GM12801 (cell line): ENCODE measurements around the gene GLDC.

ENCODE experiments used
- TF ChIP-seq, protein P1 (sequence below): IDR thresholded peaks from one replicate; pipeline ENCODE4 v1.5.1; 2011; ENCODE audit warnings: control low read depth; ENCODE audit not compliant: insufficient read length; ENCODE audit errors: extremely low read depth

Gene GLDC

DNA sequence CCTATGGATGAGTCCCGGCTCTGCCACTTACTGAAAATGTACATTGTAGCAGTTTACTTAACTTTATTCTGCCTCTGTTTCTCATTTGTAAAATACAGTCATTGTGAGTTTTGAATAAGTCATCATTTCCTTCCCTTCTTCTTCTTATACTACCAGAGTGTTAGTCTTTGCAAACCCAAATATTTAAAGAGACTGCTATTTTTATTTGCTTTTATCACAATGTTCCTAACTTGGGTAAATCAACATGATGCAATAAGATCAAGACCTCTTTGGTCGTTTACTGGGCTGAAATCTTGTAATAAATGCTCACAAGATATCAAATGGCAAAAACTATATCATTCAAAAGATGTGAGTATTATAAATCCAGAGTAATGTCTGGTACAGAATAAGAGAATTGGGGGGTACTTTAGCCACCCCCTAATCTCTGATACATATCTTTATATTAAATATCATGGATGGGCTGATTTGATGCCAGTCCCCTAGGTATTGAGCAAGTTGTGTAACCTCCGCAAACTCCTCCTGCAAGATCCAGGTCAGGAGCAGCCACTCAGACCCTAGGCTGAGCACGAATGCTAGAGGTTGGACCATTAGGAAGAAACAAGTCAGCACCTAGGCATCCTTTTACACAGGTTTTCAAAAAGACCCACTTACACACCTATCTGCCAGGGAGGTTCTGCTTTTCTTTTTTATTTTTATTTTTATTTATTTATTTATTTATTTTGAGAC, 13.3 kb upstream of the GLDC start:
- TF ChIP-seq, protein P1, sequence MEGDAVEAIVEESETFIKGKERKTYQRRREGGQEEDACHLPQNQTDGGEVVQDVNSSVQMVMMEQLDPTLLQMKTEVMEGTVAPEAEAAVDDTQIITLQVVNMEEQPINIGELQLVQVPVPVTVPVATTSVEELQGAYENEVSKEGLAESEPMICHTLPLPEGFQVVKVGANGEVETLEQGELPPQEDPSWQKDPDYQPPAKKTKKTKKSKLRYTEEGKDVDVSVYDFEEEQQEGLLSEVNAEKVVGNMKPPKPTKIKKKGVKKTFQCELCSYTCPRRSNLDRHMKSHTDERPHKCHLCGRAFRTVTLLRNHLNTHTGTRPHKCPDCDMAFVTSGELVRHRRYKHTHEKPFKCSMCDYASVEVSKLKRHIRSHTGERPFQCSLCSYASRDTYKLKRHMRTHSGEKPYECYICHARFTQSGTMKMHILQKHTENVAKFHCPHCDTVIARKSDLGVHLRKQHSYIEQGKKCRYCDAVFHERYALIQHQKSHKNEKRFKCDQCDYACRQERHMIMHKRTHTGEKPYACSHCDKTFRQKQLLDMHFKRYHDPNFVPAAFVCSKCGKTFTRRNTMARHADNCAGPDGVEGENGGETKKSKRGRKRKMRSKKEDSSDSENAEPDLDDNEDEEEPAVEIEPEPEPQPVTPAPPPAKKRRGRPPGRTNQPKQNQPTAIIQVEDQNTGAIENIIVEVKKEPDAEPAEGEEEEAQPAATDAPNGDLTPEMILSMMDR, result no peak

DNA sequence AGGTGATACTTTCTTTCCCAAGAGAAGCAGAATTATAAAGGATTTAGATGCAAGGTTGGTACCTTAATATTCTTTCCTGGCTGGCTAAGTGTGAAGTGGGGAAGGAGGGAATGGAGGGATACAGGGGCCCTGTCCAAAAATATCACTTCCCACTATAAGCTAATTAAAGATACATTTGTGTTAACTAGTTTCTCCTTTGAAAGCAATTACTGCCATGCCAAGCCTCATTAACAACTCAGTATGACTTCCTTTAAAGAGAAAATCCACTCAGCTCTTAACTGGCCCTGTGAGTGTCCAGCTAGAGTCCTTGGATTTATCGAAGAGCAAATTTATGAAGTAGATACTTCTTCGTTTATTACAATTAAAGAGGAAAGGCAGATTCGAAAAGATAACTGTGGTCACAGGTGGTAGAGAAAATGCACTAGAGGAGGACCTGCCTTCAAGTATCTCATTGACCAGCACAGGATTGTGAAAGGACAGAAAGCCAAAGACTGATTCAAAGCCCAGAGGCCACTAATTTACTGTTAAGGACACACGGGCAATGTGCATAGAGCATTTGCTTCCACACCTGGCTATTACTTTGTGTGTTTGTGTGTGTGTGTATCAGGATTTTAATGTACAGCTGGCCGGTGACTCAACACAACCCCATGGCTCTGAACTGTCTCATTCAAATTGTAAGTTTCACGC, 11.2 kb upstream of the GLDC start:
- TF ChIP-seq, protein P1, result no peak

DNA sequence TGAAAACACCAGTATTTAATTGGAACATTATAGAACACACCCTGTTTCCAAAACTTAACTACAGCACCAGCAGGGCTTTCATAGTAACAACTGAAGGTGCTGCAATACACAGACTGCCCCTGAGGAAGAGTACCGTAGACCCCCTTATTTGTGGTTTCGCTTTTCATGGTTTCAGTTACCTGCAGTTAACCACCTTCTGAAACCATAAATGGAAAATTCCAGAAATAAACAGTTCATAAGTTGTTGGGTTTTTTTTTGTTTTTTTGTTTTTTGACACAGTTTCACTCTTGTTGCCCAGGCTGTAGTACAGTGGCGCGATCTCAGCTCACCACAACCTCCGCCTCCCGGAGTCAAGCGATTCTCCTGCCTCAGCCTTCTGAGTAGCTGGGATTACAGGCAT, 9.5 kb upstream of the GLDC start:
- TF ChIP-seq, protein P1, result no peak

DNA sequence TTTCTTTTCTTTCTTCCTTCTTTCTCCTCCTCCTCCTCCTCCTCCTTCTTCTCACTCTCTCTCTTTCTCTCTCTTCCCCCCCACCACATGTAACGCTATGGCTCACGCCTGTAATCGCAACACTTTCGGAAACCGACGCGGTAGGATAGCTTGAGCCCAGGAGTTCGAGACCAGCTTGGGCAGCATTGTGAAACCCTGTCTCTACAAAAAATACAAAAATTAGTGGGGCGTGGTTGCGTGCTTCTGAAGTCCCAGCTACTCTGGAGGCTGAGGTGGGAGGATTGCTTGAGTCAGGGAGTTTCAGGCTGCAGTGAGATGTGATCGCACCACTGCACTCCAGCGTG, 736 bp upstream of the GLDC start:
- TF ChIP-seq, protein P1, result no peak

DNA sequence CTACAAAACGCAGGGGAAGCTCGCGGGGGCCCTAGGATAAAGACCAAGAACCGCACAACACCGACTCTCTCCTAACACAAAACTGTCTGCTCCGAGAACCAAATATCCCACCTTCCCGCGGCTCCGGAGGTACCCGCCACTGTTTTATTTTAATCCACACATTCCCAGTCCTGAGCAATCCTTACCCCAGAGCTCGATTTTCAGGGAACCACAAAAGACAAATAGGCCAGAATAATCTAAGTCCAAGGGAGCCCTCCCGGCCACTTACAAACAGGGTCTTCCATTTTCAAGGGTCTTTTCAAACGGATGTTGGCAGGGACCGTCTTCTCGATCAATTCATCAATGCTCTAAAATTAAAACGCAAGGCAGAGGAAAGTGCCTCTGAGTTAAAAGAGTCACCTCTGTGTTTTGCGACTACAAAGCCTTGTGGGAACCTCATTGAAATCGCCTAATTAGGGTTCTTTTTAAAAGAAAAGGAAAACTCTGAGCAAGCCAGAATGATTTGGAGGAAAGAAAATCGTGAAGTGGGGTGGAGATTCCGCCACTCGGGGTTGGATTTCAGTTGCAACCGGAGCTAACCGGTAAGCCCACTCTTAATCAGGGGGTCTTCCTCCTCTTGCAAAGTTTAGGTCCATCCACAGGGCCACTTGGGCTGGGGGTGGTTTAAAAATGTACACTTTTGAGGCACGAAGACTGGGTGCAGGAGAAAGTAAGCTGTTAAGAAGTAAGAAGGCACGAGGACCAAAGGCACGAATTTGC, 1.0 kb downstream of the GLDC start:
- TF ChIP-seq, protein P1, result no peak

DNA sequence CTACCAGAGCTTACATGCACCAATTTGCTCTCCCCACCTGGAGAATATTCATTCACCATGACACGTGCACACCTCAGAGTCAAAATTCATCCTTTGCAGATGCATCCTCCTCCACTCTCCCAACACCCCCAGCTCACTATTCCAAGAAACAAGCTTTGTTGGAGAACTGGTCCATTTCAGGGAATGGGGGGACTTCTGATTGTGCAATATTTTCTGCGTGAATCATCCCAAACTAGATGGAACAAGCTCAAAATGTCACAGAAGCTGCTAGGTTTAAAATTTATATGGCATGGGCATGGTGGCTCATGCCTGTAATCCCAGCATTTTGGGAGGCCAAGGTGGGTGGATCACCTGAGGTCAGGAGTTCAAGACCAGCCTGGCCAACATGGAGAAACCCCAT, 3.6 kb downstream of the GLDC start:
- TF ChIP-seq, protein P1, result no peak

DNA sequence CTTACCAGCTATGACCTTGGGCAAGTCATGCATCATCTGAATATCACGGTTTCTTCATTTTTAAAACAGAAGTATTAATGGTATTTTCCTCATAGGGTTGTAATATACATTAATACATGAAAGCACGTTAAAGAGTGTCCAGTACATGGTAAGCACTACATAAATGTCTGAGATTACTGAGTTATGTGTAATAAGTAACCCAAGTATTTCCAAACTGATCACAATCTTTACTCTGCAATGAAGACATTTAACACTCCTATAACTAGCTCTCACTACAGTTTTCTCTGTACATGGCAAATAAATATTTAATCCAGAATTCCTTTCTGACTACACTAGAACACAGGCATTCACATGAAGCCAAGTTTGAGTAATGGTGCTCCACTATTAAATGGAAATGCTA, 4.0 kb downstream of the GLDC start:
- TF ChIP-seq, protein P1, result no peak
